ENCODE measurements around the gene PPM1J. TPM values are rescaled to one million over a fixed set of nuclear protein-coding genes. Genes with fewer than 3 reads are reported as not detected.

Gene PPM1J
- polyA plus RNA-seq, 3 donors = 0.28 to 0.75 (median 0.69) TPM

DNA sequence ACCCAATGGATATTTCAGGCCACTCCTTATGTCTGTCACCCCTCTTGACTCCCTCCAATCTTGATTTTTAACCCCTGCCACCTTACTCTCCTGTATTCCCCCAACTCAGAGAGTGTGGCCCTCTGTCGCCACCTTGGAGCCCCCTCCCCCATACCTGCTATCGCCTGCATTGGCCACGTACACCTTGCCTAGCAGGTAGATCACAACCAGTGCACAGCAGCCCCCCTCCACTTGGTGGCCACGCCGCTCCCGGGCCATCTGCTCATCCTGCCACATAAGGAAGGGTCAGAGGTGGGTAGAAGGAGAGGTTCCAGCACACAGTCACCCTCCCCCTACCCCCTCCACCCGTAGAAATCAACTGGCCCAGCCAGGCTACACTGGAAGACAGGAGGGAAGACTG lies 2.9 kb downstream of the PPM1J start:
- H3K27ac ChIP-seq (ENCODE audit: low read depth in 1 of 2, low read length in 2 of 2) = no peak overlapping the region
- H3K36me3 Mint-ChIP-seq = no peaks in the 10 kb centered on the region
- no peak overlapping the region for H3K4me3 ChIP-seq (replicated peaks in 1 of 3; ENCODE audit: low read depth in 2 of 3, low read length in 3 of 3)
- peaks cover 0 to 20% of the 10 kb centered on the region in 2 donors for H3K27me3 ChIP-seq (ENCODE audit: control insufficient read depth in 2 of 2, insufficient read depth in 2 of 2, low read length in 2 of 2)
- peaks cover 28% of the 10 kb centered on the region for H3K4me1 Mint-ChIP-seq
- WGBS (ENCODE audit: insufficient coverage) = 100% methylated on average over 3 of the region's 7 CpGs
- no peak overlapping the region for H3K4me3 Mint-ChIP-seq
- no peaks in the 10 kb centered on the region for H3K79me2 ChIP-seq (ENCODE audit: insufficient read depth, low read length)
- H4K20me1 ChIP-seq (ENCODE audit: insufficient read depth, low read length) = no peaks in the 10 kb centered on the region
- H2AFZ ChIP-seq (ENCODE audit: insufficient read depth, low read depth, low read length, poor library complexity, severe bottlenecking) = no peak overlapping the region
- peaks cover 0 to 2% (median 0%) of the 10 kb centered on the region in 7 donors for H3K9me3 Mint-ChIP-seq
- no peaks in the 10 kb centered on the region for H3K9me3 ChIP-seq (replicated peaks in 1 of 2; ENCODE audit: control insufficient read depth in 1 of 2, insufficient read depth in 1 of 2, low read length in 2 of 2)
- no peak overlapping the region for H3K27ac Mint-ChIP-seq
- no peak for DNase-seq
- H3K9ac ChIP-seq (ENCODE audit: insufficient read depth, low read length, poor library complexity, severe bottlenecking) = no peak overlapping the region
- H3K27me3 Mint-ChIP-seq (ENCODE audit: low read depth in 3 of 3) = peaks cover 24 to 53% (median 35%) of the 10 kb centered on the region in 3 donors
- TF ChIP-seq, protein P1, sequence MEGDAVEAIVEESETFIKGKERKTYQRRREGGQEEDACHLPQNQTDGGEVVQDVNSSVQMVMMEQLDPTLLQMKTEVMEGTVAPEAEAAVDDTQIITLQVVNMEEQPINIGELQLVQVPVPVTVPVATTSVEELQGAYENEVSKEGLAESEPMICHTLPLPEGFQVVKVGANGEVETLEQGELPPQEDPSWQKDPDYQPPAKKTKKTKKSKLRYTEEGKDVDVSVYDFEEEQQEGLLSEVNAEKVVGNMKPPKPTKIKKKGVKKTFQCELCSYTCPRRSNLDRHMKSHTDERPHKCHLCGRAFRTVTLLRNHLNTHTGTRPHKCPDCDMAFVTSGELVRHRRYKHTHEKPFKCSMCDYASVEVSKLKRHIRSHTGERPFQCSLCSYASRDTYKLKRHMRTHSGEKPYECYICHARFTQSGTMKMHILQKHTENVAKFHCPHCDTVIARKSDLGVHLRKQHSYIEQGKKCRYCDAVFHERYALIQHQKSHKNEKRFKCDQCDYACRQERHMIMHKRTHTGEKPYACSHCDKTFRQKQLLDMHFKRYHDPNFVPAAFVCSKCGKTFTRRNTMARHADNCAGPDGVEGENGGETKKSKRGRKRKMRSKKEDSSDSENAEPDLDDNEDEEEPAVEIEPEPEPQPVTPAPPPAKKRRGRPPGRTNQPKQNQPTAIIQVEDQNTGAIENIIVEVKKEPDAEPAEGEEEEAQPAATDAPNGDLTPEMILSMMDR (IDR thresholded peaks at IDR 0.05) = no peak
- peaks cover 29 to 33% of the 10 kb centered on the region in 2 donors for H3K4me1 ChIP-seq (ENCODE audit: control insufficient read depth in 1 of 2, insufficient read depth in 2 of 2, low read length in 2 of 2)
- no peaks in the 10 kb centered on the region for H3K36me3 ChIP-seq (replicated peaks in 1 of 2; ENCODE audit: control insufficient read depth in 1 of 2, insufficient read depth in 2 of 2, low read length in 2 of 2)
- intact Hi-C loops (cut with micrococcal nuclease) = loop anchor here (5.0 to 10.0 kb wide), 3 partner anchors 243 to 1573 kb away; partner anchors contain the start of gene SLC16A1 (in 1 of the 2)
- no peak overlapping the region for H3K4me2 ChIP-seq (replicated peaks; ENCODE audit: extremely low read depth, low read length, poor library complexity, severe bottlenecking)

DNA sequence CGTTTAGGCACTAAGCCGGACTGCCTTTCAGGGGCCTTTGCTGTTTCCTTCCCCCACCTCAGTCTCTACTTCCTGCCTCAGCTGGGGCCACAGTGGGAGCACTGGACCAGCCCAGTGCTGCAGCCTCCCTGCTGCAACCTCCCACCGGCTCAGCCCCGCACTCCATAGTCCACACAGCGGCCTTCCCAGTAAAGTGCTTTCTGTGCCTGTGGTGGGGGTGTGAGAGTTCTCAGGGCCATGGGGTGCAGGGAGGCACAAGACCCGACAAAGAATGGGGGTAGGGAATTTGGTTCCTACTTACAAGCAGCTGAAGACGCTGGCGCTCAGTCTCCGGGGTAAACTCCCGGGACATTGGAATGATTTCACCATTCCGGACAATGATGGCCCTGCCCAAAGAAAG lies 3.5 kb downstream of the PPM1J start:
- 72% methylated on average over 4 of the region's 11 CpGs for WGBS (ENCODE audit: insufficient coverage)
- Mint-ChIP-seq H3K36me3 (no peaks in the 10 kb centered on the region), H3K9me3 (peaks cover 0 to 2% (median 0%) of the 10 kb centered on the region in 7 donors), H3K4me1 (peaks cover 28% of the 10 kb centered on the region), H3K4me3 (no peak overlapping the region), H3K27ac (peak overlapping the region in 1 of 7 donors; percentile 41), H3K27me3 (ENCODE audit: low read depth in 3 of 3) (peaks cover 21 to 53% (median 35%) of the 10 kb centered on the region in 3 donors)
- DNase-seq = no peak
- Histone ChIP-seq H2AFZ (ENCODE audit: insufficient read depth, low read depth, low read length, poor library complexity, severe bottlenecking) (no peak overlapping the region), H3K4me3 (replicated peaks in 1 of 3; ENCODE audit: low read depth in 2 of 3, low read length in 3 of 3) (no peak overlapping the region), H3K9me3 (replicated peaks in 1 of 2; ENCODE audit: control insufficient read depth in 1 of 2, insufficient read depth in 1 of 2, low read length in 2 of 2) (no peaks in the 10 kb centered on the region), H3K4me1 (ENCODE audit: control insufficient read depth in 1 of 2, insufficient read depth in 2 of 2, low read length in 2 of 2) (peaks cover 30 to 38% of the 10 kb centered on the region in 2 donors), H3K27me3 (ENCODE audit: control insufficient read depth in 2 of 2, insufficient read depth in 2 of 2, low read length in 2 of 2) (peaks cover 0 to 18% of the 10 kb centered on the region in 2 donors), H3K4me2 (replicated peaks; ENCODE audit: extremely low read depth, low read length, poor library complexity, severe bottlenecking) (no peak overlapping the region), H3K79me2 (ENCODE audit: insufficient read depth, low read length) (no peaks in the 10 kb centered on the region), H4K20me1 (ENCODE audit: insufficient read depth, low read length) (no peaks in the 10 kb centered on the region), H3K9ac (ENCODE audit: insufficient read depth, low read length, poor library complexity, severe bottlenecking) (no peak overlapping the region), H3K27ac (ENCODE audit: low read depth in 1 of 2, low read length in 2 of 2) (no peak overlapping the region), H3K36me3 (replicated peaks in 1 of 2; ENCODE audit: control insufficient read depth in 1 of 2, insufficient read depth in 2 of 2, low read length in 2 of 2) (no peaks in the 10 kb centered on the region)
- intact Hi-C loops (cut with micrococcal nuclease) = loop anchor here (5.0 to 10.0 kb wide), 3 partner anchors 243 to 1573 kb away; partner anchors contain the start of gene SLC16A1 (in 1 of the 2)
- TF ChIP-seq, protein P1 (IDR thresholded peaks at IDR 0.05) = no peak
